GM12891 (cell line): ENCODE data around the gene TASP1.

ENCODE experiments used
- DNase-seq: peaks from one replicate; pipeline ENCODE4 v3.0.0; 2011; ENCODE audit warnings: low spot score; ENCODE audit not compliant: insufficient read length
- FAIRE-seq: peaks from 2 replicates; lab custom pipeline; 2011; peaks lifted over from hg19 to GRCh38; lab: Jason Lieb, UNC
- PAX5 ChIP-seq: IDR thresholded peaks from 2 replicates; pipeline ENCODE4 v1.6.1; 2011; ENCODE audit warnings: low read length, moderate library complexity, mild to moderate bottlenecking; ENCODE audit not compliant: insufficient read depth, severe bottlenecking
- POLR2A ChIP-seq: IDR thresholded peaks from 2 replicates; pipeline ENCODE4 v1.6.1; 2011; ENCODE audit warnings: low read depth, low read length, control low read depth
- POLR2AphosphoS5 ChIP-seq: IDR thresholded peaks from 2 replicates; pipeline ENCODE4 v1.6.1; 2011; ENCODE audit warnings: low read depth, low read length, control low read depth
- POU2F2 ChIP-seq: IDR thresholded peaks from 2 replicates; pipeline ENCODE4 v1.6.1; 2011; ENCODE audit warnings: low read depth, mild to moderate bottlenecking, control low read depth, low read length, moderate library complexity
- SPI1 ChIP-seq: IDR thresholded peaks from 2 replicates; pipeline ENCODE4 v1.6.1; 2011; ENCODE audit warnings: low read depth, low read length, control low read depth
- TAF1 ChIP-seq: IDR thresholded peaks from 2 replicates; pipeline ENCODE4 v1.6.1; 2011; ENCODE audit warnings: low read depth, low read length, control low read depth

Gene TASP1

GRCh38 chr20:13543783-13544182 is 94.9 kb downstream of the TASP1 start:
- no peak for DNase-seq
- TF ChIP-seq SPI1 (no peak), PAX5 (no peak), POLR2A (no peak), POLR2AphosphoS5 (no peak), POU2F2 (no peak), TAF1 (no peak)
- no peak for FAIRE-seq

- FAIRE-seq: no peak
- no peak for TF ChIP-seq SPI1
- no peak for TF ChIP-seq POU2F2
- TF ChIP-seq POLR2A: no peak
- TF ChIP-seq PAX5: no peak
- TF ChIP-seq TAF1: no peak
- TF ChIP-seq POLR2AphosphoS5: no peak
Observed at GRCh38 chr20:13535627-13536026, 103.1 kb downstream of the TASP1 start.

GRCh38 chr20:13533946-13534345 is 104.8 kb downstream of the TASP1 start:
- DNase-seq (no peak), FAIRE-seq (no peak)
- TF ChIP-seq POLR2A (no peak), POU2F2 (no peak), POLR2AphosphoS5 (no peak), SPI1 (no peak), TAF1 (no peak), PAX5 (no peak)

More at GRCh38 chr20:13535627-13536026, 103.1 kb downstream of the TASP1 start:
- DNase-seq: no peak

DNA sequence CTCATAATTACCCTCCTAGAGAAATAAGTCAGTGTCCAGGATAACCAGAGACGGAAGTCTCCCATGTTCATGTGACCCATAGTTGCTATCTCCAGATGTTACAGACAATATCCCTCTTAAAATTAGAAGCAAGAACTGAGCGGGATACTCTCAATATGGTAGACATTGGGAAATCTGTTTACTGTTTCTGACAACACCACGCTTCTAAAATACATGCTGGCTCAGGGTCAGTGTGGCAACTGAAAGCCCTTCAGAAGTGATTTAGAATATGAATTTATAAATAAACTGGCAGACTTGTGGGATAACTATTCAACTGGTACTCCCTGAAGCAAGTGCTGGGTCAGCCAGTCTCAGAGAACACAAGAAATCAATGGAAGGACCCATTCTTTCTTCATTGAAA is 108.6 kb downstream of the TASP1 start:
- DNase-seq: no peak
- TF ChIP-seq POLR2A: no peak
- no peak for TF ChIP-seq SPI1
- TF ChIP-seq POLR2AphosphoS5: no peak
- no peak for TF ChIP-seq POU2F2
- TF ChIP-seq TAF1: no peak
- TF ChIP-seq PAX5: no peak
- no peak for FAIRE-seq

GRCh38 chr20:13526551-13526950 is 112.2 kb downstream of the TASP1 start:
- no peak for DNase-seq
- TF ChIP-seq POU2F2: no peak
- no peak for TF ChIP-seq TAF1
- TF ChIP-seq POLR2AphosphoS5: no peak
- no peak for TF ChIP-seq POLR2A
- no peak for TF ChIP-seq PAX5
- no peak for TF ChIP-seq SPI1
- no peak for FAIRE-seq

DNA sequence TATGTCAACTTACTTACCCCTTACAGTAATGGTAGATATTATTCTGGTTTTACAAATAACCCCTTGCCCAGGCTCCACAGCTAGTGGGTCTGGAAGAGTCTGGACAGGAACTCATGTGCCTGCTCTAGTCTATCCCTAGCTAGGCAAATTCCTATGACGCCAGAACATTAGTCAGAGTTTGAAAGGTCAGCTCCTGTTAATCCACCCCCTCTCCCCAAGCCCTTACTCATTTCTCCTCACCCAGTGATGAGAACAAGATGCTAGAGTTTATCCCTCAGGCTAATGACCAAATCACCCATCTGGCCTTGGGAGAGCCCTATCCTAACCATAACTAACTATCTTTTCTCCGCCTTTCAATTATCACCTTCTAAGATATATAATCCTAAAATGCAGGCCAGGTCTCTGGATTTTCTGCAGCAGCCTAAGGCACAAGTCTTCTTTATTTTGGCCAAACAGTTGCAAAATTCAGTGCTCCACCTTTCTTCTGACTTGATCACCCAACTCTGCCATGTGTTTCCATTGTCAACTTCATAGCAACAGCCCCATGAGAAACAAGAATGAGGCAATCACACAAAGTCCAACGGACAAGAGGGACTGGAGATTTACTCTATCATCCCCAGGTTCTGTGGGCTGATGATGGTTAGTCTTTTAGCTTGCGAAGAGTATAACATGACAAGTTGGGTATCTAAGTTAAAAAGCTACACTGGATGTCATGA is 113.3 kb downstream of the TASP1 start:
- no peak for DNase-seq
- no peak for FAIRE-seq
- no peak for TF ChIP-seq PAX5
- TF ChIP-seq POLR2AphosphoS5: no peak
- no peak for TF ChIP-seq SPI1
- TF ChIP-seq TAF1: no peak
- TF ChIP-seq POLR2A: no peak
- no peak for TF ChIP-seq POU2F2

GRCh38 chr20:13524339-13524738 is 114.4 kb downstream of the TASP1 start:
- FAIRE-seq (no peak), DNase-seq (no peak)
- no peak for TF ChIP-seq PAX5
- no peak for TF ChIP-seq SPI1
- TF ChIP-seq POLR2AphosphoS5: no peak
- TF ChIP-seq POU2F2: no peak
- no peak for TF ChIP-seq POLR2A
- no peak for TF ChIP-seq TAF1

GRCh38 chr20:13517831-13518230 is 120.9 kb downstream of the TASP1 start:
- FAIRE-seq (no peak), DNase-seq (no peak)
- TF ChIP-seq PAX5 (no peak), POLR2AphosphoS5 (no peak), POU2F2 (no peak)

DNA sequence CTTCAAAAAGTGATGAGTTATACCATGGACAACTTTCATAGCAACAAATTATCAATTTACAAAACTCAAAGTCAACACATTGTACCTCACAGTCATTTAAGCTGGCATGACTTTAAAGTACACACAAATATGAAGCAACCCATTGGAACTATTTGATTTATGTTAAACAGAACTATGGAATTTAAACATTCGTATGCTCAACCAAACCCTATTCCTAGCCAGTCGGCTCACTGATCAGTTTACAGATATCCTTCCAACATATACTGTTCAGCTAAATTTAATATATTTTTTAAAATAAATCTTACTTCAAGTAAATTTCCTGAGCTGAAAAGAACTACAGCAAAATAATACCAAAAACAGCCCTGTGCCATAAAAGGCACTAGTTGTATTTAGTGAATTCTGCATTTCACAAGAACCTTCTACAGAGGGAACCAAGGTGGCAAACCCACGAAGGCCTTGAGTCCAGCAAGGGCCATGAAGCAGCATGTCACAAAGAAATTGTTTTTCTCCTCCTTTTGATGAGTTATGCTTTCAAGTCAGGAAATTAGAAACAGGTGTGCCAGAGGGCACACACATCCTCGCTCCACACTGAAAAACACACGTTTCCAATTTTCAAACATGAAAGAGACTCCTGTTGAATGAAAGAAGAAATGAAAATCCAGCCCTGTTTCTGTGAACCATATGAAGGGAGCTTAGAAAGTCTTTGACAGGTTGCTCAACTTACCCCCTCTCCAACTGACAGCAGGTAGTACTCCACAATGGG is 122.8 kb downstream of the TASP1 start:
- DNase-seq: no peak
- no peak for FAIRE-seq
- no peak for TF ChIP-seq POLR2A
- no peak for TF ChIP-seq POU2F2

GRCh38 chr20:13515291-13515690 is 123.4 kb downstream of the TASP1 start:
- DNase-seq: no peak

More at GRCh38 chr20:13515291-13515690, 123.4 kb downstream of the TASP1 start:
- TF ChIP-seq SPI1 (no peak), POU2F2 (no peak), POLR2A (no peak)
- no peak for FAIRE-seq
